Peyer's patch (tissue), 4 donors: ENCODE results near the gene PEX26. TPM values are rescaled to one million over a fixed set of nuclear protein-coding genes. Genes with fewer than 3 reads are reported as not detected.

ENCODE experiments used
- DNase-seq, 3 donors: peaks; one replicate each; pipeline ENCODE4 v3.0.0-alpha.2; 2017 to 2019
- H3K27ac ChIP-seq, 4 donors: fragments of 200-600 bp; sonication (generic); one replicate each; pipeline ENCODE4 v1.5.1; 2016 to 2019
- H3K27me3 ChIP-seq, 2 donors: fragments of 200-600 bp; sonication (generic); one replicate each; pipeline ENCODE4 v1.5.1; 2019
- H3K36me3 ChIP-seq, 3 donors: fragments of 200-600 bp; sonication (generic); one replicate each; pipeline ENCODE4 v1.5.1; 2016 to 2019
- H3K4me1 ChIP-seq, 4 donors: fragments of 200-600 bp; sonication (generic); one replicate each; pipeline ENCODE4 v1.5.1; 2016 to 2019
- H3K4me3 ChIP-seq, 4 donors: fragments of 200-600 bp; sonication (generic); 1 replicate in 3 of 4; 2 replicates in 1 of 4; pipeline ENCODE4 v1.5.1; 2016 to 2019; ENCODE audit warnings: mild to moderate bottlenecking in 1 of 4
- H3K9me3 ChIP-seq, 4 donors: fragments of 200-600 bp; sonication (generic); one replicate each; pipeline ENCODE4 v1.5.1; 2016 to 2019; ENCODE audit warnings: mild to moderate bottlenecking in 1 of 4
- CTCF ChIP-seq, 6 experiments: fragments of 450-650 bp in 4 of 6; fragments of 200-600 bp in 2 of 6; sonication (generic) in 1 of 6; IDR thresholded peaks; one replicate each; pipeline ENCODE4 v1.5.1; 2017 to 2019; ENCODE audit warnings: antibody characterized with exemption in 6 of 6, mild to moderate bottlenecking in 3 of 6, moderate library complexity in 1 of 6
- POLR2A ChIP-seq, 2 donors: fragments of 450-650 bp; IDR thresholded peaks; one replicate each; pipeline ENCODE4 v1.5.1; 2017; ENCODE audit warnings: antibody characterized with exemption in 2 of 2, mild to moderate bottlenecking in 2 of 2, moderate library complexity in 2 of 2
- total RNA-seq, 4 donors: library from RNA; depleted of rRNA; stranded (reverse); fragments of >200 nt; gene quantifications; one replicate each; pipeline ENCODE4 v1.1.0, GENCODE V29; 2016

The PEX26 gene
- total RNA-seq, 4 donors from 2014 or later, result 53.6 to 120 (median 102) TPM

GRCh38 chr22:18091916-18092526 is 14.2 kb downstream of the PEX26 start:
- peak; percentile 41 to 93 (median 89) for DNase-seq
- no peaks in the 10 kb centered on the region for H3K9me3 ChIP-seq
- H3K4me1 ChIP-seq, result peaks cover 0 to 38% (median 4%) of the 10 kb centered on the region in 4 donors
- peak in 1 of 2 donors; percentile 55 for TF ChIP-seq POLR2A (IDR thresholded peaks at IDR 0.05)
- TF ChIP-seq CTCF (IDR thresholded peaks at IDR 0.05), result peak in 3 of 6 experiments; percentile 24 to 32 (median 31)
- H3K27ac ChIP-seq, result peak overlapping the region; percentile 67 to 95 (median 91)
- no peaks in the 10 kb centered on the region for H3K27me3 ChIP-seq
- H3K36me3 ChIP-seq, result peaks cover 0 to 34% (median 0%) of the 10 kb centered on the region in 3 donors
- peak overlapping the region; percentile 19 to 42 (median 30) for H3K4me3 ChIP-seq

- no peak for DNase-seq
- TF ChIP-seq CTCF (IDR thresholded peaks at IDR 0.05), result no peak
- Histone ChIP-seq H3K27ac (no peak overlapping the region), H3K36me3 (peaks cover 0 to 17% (median 0%) of the 10 kb centered on the region in 3 donors), H3K9me3 (no peaks in the 10 kb centered on the region), H3K27me3 (no peaks in the 10 kb centered on the region), H3K4me1 (peaks cover 0 to 30% (median under 1%) of the 10 kb centered on the region in 4 donors), H3K4me3 (no peak overlapping the region)
These were observed 15.9 kb downstream of the PEX26 start for GRCh38 chr22:18093661-18094060.

DNA sequence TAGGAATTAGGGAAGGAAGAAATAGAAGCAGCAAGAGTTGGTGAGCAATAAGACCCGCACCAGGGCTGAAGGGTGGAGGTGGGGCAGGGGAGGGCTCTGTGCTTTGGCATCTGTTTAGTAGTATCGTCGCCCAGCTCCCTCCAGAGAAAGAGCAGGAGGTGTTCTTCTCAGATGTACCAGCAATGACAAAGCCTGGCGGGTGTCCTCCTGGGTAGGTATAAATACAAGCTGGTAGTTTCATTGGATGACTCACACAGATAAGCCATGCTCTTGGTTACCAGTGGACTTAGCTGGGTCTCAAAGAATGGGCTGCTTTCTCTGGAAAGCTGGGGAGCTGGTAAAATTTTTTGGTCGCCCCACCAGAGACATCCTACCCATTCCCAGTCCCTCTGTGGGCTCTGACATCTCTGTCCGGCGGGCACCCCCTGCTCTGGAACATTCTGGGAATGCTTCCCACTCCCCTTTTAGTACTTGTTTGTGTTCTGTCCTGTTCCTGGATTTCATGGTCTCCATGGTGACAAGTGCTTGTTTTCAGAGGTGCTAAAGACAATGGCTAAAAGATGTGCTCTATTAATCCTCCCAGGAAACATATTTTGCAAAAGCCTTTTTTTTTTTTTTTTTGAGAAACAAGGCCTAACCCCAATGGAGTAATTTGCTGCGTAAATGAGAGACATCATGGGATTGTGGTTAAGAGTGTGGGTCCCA is 17.5 kb downstream of the PEX26 start:
- DNase-seq, result peak in 1 of 3 donors; percentile 66
- H3K36me3 ChIP-seq, result peaks cover 0 to 8% (median 0%) of the 10 kb centered on the region in 3 donors
- H3K9me3 ChIP-seq, result no peaks in the 10 kb centered on the region
- TF ChIP-seq CTCF (IDR thresholded peaks at IDR 0.05) (no peak), POLR2A (IDR thresholded peaks at IDR 0.05) (peak in 1 of 2 donors; percentile 10)
- no peaks in the 10 kb centered on the region for H3K27me3 ChIP-seq
- peak overlapping the region in 2 of 4 donors; percentile 9 to 75 for H3K27ac ChIP-seq
- no peak overlapping the region for H3K4me3 ChIP-seq
- H3K4me1 ChIP-seq, result peaks cover 0 to 23% (median 0%) of the 10 kb centered on the region in 4 donors

DNA sequence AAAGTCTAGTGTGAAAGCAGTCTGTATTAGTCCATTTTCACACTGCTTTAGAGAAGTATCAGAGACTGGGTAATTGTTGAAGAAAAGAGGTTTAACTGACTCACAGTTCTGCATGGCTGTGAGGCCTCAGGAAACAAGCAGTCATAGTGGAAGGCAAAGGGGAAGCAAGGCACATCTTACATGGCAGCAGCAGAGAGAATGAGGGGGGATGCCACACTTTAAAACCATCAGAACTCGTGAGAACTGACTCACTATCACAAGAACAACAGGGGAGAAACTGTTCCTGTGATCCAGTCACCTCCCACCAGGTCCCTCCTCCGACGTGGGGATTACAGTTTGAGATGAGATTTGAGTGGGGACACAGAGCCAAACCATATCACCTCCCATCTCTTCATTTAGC is 19.0 kb downstream of the PEX26 start:
- no peak for DNase-seq
- H3K36me3 ChIP-seq, result peaks cover 0 to 11% (median 0%) of the 10 kb centered on the region in 3 donors

DNA sequence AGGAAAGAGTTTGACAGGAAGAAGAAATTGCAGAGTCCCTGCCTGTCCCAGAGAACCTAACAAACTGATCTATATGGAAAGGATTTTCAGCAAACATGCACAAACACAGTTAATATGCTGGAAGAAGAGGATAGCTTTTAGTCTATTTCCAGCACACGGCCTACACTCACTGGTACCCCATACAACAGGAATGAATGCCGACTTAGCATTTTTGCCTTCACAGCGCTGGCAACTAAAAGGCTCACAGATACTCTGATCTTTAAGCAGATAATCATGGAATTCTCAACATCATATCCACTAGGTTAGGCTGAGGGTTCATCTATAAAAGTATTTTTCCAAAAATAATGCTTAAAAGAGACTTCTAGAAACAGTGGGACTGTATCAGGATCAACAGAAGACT is 23.0 kb downstream of the PEX26 start:
- no peak for DNase-seq
- Histone ChIP-seq H3K27ac (no peak overlapping the region), H3K36me3 (peaks cover 0 to 11% (median 0%) of the 10 kb centered on the region in 3 donors), H3K4me1 (no peaks in the 10 kb centered on the region), H3K4me3 (no peak overlapping the region), H3K9me3 (peaks cover 0 to 1% (median 0%) of the 10 kb centered on the region in 4 donors), H3K27me3 (no peaks in the 10 kb centered on the region)
- TF ChIP-seq CTCF (IDR thresholded peaks at IDR 0.05) (no peak), POLR2A (IDR thresholded peaks at IDR 0.05) (no peak)

More for the DNA sequence above, 19.0 kb downstream of the PEX26 start:
- no peak overlapping the region for H3K27ac ChIP-seq
- H3K4me1 ChIP-seq, result peaks cover 0 to 9% (median 0%) of the 10 kb centered on the region in 4 donors
- no peak for TF ChIP-seq CTCF (IDR thresholded peaks at IDR 0.05)
- no peak for TF ChIP-seq POLR2A (IDR thresholded peaks at IDR 0.05)
- H3K27me3 ChIP-seq, result no peaks in the 10 kb centered on the region
- no peaks in the 10 kb centered on the region for H3K9me3 ChIP-seq
- H3K4me3 ChIP-seq, result no peak overlapping the region
